GM13977 (cell line): ENCODE data around the gene IRS1.

ENCODE experiments used
- DNase-seq: peaks from one replicate; pipeline ENCODE4 v3.0.0; 2012; ENCODE audit warnings: low spot score
- CTCF ChIP-seq: IDR thresholded peaks from 2 replicates; pipeline ENCODE4 v1.5.1; 2012; ENCODE audit warnings: mild to moderate bottlenecking, control low read depth; ENCODE audit not compliant: insufficient read depth; ENCODE audit errors: extremely low read depth, missing control alignments
- in situ Hi-C: fragments of 300-500 bp; cut with MboI; formaldehyde crosslinking; loops from one replicate; pipeline ENCODE4 v1.12.0; 2022; ENCODE audit warnings: low sequenced_read_pairs, low pct_unique_long_range_greater_than_20kb, mixed read lengths, inconsistent platforms; ENCODE audit not compliant: unreplicated experiment

Gene IRS1

DNA sequence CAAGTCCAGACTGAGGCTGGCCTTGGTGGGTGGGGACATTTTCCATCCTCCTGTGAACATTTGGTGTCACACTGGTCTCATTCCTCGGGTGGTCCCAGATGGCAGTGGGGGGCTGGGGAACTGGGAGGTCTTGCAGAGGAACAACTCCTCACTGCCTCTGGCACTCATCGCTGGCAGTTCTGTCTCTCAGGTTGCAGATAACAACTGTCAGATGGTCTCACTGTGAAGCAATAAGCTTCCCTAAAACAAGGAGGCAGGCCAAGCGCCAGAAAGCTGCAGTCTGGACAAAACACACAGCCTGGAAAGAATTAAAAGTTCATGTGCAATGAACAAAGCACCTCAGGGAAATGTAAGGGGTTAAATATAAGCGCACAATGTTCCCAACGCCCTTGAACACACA, 78.1 kb downstream of the IRS1 start:
- TF ChIP-seq CTCF, result no peak
- in situ Hi-C loops, result no loop called here
- no peak for DNase-seq

DNA sequence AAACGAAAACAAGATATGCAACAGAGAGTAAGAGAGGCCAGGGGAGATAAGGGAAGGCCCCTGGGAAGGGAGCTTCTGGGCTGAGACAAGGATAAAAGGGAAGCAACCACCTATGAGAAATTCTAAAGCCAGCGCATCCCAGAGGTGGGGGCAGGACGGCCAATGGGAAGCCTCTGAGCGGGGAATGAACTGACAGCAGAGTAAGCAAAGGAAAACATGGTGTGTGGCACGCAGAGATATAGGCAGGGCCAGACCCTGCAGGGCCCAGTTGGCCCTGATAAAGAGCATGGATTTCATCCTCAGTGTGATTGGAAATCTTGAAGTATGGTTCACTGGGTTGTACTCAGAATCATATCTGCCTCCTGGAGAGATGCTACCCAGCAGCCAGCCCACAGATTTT, 78.7 kb downstream of the IRS1 start:
- DNase-seq, result no peak
- TF ChIP-seq CTCF, result no peak
- in situ Hi-C loops, result no loop called here

DNA sequence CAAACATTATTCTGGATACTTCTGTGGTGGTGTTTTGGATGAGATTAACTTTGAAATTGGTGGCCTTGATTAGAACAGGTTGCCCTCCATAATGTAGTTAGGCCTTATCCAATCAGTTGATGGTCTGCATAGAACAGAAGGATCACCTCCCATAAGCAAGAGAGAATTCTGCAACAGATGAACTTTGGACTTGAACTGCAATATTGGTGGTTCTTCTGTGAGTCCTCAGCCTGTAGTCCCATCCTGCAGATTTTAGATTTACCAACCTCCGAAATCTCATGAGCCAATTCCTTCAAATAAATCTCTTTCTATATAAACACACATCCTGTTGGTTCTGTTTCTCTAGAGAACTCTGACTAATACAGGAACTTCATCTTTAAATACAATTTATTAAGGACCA, 81.9 kb downstream of the IRS1 start:
- no peak for DNase-seq
- in situ Hi-C loops, result no loop called here
- no peak for TF ChIP-seq CTCF

DNA sequence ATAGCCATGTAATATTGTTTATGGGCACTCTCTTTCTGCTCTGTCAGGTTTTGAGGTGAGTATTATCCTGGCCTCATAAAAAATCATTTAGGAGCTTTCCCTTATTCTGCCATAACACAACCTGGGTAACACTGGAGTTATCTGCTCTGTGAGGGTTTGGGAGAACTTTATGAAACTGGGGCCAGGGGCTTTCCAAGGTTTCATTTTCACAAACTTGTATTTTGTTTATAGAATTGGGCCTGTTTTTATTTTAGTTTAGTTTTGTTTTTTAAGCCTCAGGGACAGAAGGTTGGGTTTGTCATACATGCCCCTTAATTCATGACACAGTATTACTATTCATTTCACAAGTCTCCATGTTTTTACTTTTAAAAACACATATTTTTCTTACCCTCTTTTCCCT, 83.5 kb downstream of the IRS1 start:
- peak; percentile 12 for DNase-seq
- in situ Hi-C loops, result no loop called here
- TF ChIP-seq CTCF, result no peak

DNA sequence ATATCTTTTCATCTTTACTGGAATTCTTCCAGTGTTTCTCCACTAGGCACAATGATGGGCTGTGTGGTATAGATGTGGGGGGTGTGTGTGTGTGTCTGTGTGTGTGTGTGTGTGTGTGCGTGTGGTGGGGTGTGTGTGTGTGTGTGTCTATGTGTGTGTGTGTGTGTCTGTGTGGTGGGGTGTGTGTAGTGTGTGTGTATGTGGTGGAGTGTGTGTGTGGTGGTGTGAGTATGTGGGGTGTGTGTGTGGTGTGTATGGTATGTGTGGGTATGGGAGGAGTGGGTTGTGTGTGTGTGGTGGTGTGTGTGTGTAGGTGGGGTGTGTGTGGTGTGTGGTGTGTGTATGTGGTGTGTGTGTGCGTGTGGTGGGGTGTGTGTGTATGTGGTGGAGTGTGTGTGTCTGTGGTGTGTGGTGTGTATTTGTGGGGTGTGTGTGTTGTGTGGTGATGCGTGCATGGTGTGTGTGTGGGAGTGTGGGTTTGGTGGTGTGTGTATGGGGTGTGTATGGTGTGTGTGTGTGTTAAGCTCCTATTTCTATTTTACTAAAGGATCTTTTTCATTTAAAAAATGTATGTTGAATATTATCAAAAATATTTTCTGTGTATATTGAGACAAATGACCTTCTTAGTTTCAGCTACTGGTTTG, 84.2 kb downstream of the IRS1 start:
- no peak for DNase-seq
- in situ Hi-C loops, result no loop called here

DNA sequence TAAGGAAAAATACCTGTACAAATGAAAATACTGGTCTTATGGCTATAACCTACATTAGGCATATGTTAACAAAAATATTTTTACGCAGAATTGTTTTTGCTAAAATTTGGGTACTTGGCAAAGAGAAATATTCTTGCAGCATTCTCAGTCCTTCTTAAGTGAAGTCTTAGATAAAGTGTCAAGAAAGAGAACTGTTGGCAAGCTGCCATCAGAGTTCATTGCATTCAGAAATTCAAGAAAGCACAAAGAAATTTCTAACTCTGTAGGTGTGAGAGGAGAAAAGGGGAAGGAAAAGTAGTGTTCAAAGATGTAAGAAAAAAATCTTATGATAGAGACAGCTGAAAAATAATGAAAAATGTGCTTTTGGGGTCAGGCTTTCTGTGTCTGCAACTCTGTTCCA, 86.7 kb downstream of the IRS1 start:
- DNase-seq, result no peak
- in situ Hi-C loops, result no loop called here
- TF ChIP-seq CTCF, result no peak

More for the DNA sequence above, 84.2 kb downstream of the IRS1 start:
- TF ChIP-seq CTCF, result no peak
